Adrenal gland (tissue), 12 donors: ENCODE measurements around the gene VWCE. TPM values are rescaled to one million over a fixed set of nuclear protein-coding genes. Genes with fewer than 3 reads are reported as not detected.
A peak's percentile ranks its signal among the peaks of the same experiment; 100 is the strongest.

Source experiments
- DNase-seq, 7 donors: peaks; one replicate each; pipeline ENCODE4 v3.0.0-alpha.2; 2019 to 2020
- H3K27ac ChIP-seq, 5 donors: fragments of 200-600 bp; sonication (generic) in 4 of 5; 1 replicate in 3 of 5; 2 replicates in 2 of 5; pipeline versions ENCODE4 v1.5.1 to v1.8.0; 2016 to 2020; ENCODE audit warnings: mild to moderate bottlenecking in 1 of 5
- H3K27me3 ChIP-seq: fragments of 200-600 bp; 2 replicates; pipeline ENCODE4 v1.8.0; 2021
- H3K36me3 ChIP-seq, 2 donors: fragments of 200-600 bp; replicated peaks in 1 of 2; 1 replicate in 1 of 2; 2 replicates in 1 of 2; pipeline versions ENCODE4 v1.5.1 to v1.8.0; 2018 to 2022
- H3K4me1 ChIP-seq, 2 donors: fragments of 200-600 bp; replicated peaks in 1 of 2; 1 replicate in 1 of 2; 2 replicates in 1 of 2; pipeline versions ENCODE4 v1.5.1 to v1.8.0; 2018 to 2021
- H3K4me3 ChIP-seq, 4 donors: fragments of 200-600 bp; sonication (generic) in 3 of 4; one replicate each; pipeline ENCODE4 v1.5.1; 2016 to 2018
- H3K9me3 ChIP-seq, 3 donors: fragments of 200-600 bp; sonication (generic) in 1 of 3; replicated peaks in 1 of 3; 1 replicate in 2 of 3; 2 replicates in 1 of 3; pipeline versions ENCODE4 v1.5.1 to v1.8.0; 2016 to 2021
- POLR2A ChIP-seq, 2 donors: fragments of 450-650 bp; IDR thresholded peaks; one replicate each; pipeline ENCODE4 v1.6.1; 2017; ENCODE audit warnings: antibody characterized with exemption in 2 of 2, mild to moderate bottlenecking in 2 of 2, moderate library complexity in 1 of 2
- WGBS, 4 donors: extraction: QIAGEN DNeasy Blood & Tissue Kit in 2 of 4; methylation state at CpG; one replicate each; pipeline versions ENCODE4 v1.1.5 to v1.1.7; 2013 to 2017; 5-methylcytosine and 5-hydroxymethylcytosine counted together
- intact Hi-C, 2 donors: fragments of 100-400 bp; cut with DNase I; formaldehyde crosslinking; loops; one replicate each; pipeline versions ENCODE4 v1.14.1 to v1.15.0; 2022 to 2023
- polyA plus RNA-seq, 3 donors: library from polyadenylated mRNA; stranded (reverse); fragments of 200-250 nt in 2 of 3; fragments of 350-450 nt in 1 of 3; fragmentation: Illumina TruSeq in 1 of 3; extraction: RNeasy Lipid Tissue Mini Kit (QIAGEN cat#74804) in 1 of 3; gene quantifications; one replicate each; pipeline ENCODE4 v1.2.3, GENCODE V29; 2013 to 2014
- total RNA-seq, 9 donors: library from RNA; depleted of rRNA in 4 of 9; stranded (reverse); fragments of >200 nt in 4 of 9; fragments of 120-200 nt in 1 of 9; fragmentation: NEBNext Ultra II Directional in 1 of 9; extraction: Animal tissue kit (Norgen Biotek cat#: 25700) in 1 of 9; gene quantifications; one replicate each; pipeline versions ENCODE4 v1.1.0 to v1.2.4, GENCODE V29; 2013 to 2023
- TF ChIP-seq, protein P1 (sequence below), 6 experiments: fragments of 450-650 bp in 4 of 6; fragments of 200-600 bp in 2 of 6; sonication (generic) in 1 of 6; IDR thresholded peaks; 1 replicate in 5 of 6; 2 replicates in 1 of 6; pipeline versions ENCODE4 v1.5.1 to v1.8.0; 2016 to 2021; ENCODE audit warnings: antibody characterized with exemption in 6 of 6, mild to moderate bottlenecking in 2 of 6, moderate library complexity in 1 of 6
- donor health status: healthy with polysubstance abuse.
- donor health status: Bipolar disorder and iron deficiency.
- donor health status: DM: yes; HTN: yes; CAD: no.
- donor health status: DM: no; HTN: no; CAD: no.
- donor health status: DM: no; HTN: no; CAD: no.
- donor health status: DM: yes; HTN: yes; CAD: no.

The VWCE gene
- total and polyA plus RNA-seq, 12 donors, result 0.55 to 5.8 (median 2.5) TPM

DNA sequence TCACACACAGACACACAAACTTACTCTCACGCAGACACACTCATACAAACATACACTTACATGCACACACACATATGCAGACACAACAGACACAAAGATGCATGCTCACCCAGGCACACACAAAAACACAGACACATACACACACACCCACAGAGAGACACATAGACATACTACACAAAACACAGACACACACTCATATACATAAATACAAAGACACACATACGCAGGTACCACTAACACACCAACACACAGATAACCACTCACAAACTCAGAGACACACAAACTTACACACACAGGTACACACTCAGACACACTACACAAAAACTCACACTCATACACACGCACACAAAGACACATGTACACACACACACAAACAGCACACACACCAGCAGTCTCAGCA lies 22.4 kb downstream of the VWCE start:
- DNase-seq, result no peak
- Histone ChIP-seq H3K36me3 (no peaks in the 10 kb centered on the region), H3K27me3 (no peaks in the 10 kb centered on the region), H3K4me3 (no peak overlapping the region), H3K27ac (no peak overlapping the region), H3K9me3 (no peaks in the 10 kb centered on the region), H3K4me1 (no peaks in the 10 kb centered on the region)
- TF ChIP-seq, protein P1, sequence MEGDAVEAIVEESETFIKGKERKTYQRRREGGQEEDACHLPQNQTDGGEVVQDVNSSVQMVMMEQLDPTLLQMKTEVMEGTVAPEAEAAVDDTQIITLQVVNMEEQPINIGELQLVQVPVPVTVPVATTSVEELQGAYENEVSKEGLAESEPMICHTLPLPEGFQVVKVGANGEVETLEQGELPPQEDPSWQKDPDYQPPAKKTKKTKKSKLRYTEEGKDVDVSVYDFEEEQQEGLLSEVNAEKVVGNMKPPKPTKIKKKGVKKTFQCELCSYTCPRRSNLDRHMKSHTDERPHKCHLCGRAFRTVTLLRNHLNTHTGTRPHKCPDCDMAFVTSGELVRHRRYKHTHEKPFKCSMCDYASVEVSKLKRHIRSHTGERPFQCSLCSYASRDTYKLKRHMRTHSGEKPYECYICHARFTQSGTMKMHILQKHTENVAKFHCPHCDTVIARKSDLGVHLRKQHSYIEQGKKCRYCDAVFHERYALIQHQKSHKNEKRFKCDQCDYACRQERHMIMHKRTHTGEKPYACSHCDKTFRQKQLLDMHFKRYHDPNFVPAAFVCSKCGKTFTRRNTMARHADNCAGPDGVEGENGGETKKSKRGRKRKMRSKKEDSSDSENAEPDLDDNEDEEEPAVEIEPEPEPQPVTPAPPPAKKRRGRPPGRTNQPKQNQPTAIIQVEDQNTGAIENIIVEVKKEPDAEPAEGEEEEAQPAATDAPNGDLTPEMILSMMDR (IDR thresholded peaks at IDR 0.05), result no peak
- no peak for TF ChIP-seq POLR2A (IDR thresholded peaks at IDR 0.05)
- 95 to 98% (median 96%) methylated on average over 2 to 3 of the region's 3 CpGs for WGBS, 4 donors
- intact Hi-C loops, result no loop called here

DNA sequence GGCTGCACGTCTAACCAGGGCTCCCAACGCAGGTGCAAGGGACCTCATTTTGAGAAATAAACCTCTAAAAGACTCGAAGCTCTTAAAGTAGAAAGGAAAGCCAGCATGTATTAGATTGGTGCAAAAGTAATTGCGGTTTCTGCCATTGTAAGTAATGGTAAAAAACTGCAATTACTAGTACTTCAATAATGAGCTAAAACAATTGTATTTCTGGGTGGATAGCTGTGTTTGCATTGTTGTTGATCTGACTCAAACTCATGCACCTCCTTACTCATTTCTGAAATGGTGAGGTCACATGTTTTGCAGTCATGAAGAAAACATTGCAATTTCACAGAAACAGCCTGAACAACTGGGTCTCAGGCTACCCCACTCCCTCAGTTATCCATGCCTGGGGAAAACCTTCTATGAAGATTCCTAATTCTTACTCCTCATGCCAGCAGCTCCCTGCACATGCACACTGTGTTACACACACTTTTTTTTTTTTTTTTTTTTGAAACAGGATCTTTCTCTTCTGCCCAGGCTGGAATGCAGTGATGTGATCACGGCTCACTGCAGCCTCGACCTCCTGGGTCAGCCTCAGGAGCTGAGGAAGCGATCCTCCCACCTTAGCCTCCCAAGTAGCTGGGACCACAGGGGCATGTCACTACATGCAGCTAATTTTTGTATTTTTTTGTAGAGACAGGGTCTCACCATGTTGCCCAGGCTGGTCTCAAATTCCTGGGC lies 24.6 kb downstream of the VWCE start:
- Histone ChIP-seq H3K4me3 (no peak overlapping the region), H3K36me3 (no peaks in the 10 kb centered on the region), H3K4me1 (no peaks in the 10 kb centered on the region), H3K27ac (no peak overlapping the region), H3K27me3 (no peaks in the 10 kb centered on the region), H3K9me3 (no peaks in the 10 kb centered on the region)
- no peak for DNase-seq
- 89 to 95% (median 92%) methylated on average over 6 to 7 of the region's 7 CpGs for WGBS, 4 donors
- intact Hi-C loops, result no loop called here
- TF ChIP-seq, protein P1 (IDR thresholded peaks at IDR 0.05), result no peak
- no peak for TF ChIP-seq POLR2A (IDR thresholded peaks at IDR 0.05)

DNA sequence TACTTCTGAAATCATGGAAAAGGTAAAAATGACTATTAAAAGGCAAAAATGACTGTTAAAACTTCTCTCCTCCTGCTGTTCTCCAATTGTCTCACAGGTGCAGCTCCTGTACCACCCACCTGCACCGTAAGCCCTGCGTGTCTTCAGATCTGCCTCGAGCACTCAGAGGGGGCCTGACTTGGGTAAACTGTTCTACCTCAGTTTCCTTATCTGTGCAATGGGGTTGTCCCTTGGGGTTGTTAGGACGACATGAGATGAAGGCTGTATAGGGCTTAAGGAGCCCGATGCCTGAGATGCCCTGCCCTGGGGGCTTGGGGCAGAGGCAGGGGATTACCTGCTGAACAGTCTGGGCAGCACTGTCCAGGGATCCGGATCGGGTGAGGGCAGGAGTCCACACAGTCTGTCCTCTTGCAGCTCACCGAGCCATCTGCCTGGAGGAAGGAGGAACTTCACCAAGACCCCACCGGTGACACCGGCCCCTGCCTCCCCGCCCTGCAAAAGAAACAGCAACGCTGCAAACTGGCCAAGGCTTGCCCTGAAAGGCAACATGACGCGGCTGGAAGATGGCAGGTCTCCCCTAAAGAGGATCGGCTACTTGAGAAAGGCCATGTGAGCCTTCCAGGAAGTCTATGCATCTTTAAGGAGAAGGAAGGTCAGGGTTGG lies 26.4 kb downstream of the VWCE start:
- DNase-seq, result no peak
- Histone ChIP-seq H3K27ac (no peak overlapping the region), H3K4me3 (no peak overlapping the region), H3K27me3 (no peaks in the 10 kb centered on the region), H3K9me3 (no peaks in the 10 kb centered on the region), H3K36me3 (no peaks in the 10 kb centered on the region), H3K4me1 (no peaks in the 10 kb centered on the region)
- intact Hi-C loops, result no loop called here
- WGBS, 4 donors, result 93 to 99% (median 93%) methylated on average over 6 to 15 of the region's 15 CpGs
- TF ChIP-seq, protein P1 (IDR thresholded peaks at IDR 0.05), result no peak
- no peak for TF ChIP-seq POLR2A (IDR thresholded peaks at IDR 0.05)

DNA sequence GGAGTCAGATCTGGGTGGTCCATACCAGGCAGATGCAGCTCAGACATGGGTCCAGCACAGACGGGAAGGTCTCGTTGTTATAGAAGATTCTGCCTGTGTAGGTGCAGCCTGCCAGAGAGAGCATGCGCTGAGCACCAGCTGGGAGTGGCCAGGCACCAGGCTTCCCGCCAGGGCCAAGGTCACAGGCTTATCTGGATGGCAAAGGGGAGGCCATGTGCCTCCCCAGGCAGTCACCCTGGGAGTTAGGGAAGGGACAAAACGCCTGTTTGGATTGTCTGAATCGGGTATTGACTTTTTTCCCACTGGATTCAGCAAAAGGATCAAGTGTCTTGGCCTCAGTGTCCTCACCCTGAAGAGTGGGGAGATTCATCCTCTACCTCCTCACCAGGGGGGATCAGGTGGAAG lies 27.7 kb downstream of the VWCE start:
- Histone ChIP-seq H3K9me3 (no peaks in the 10 kb centered on the region), H3K4me1 (no peaks in the 10 kb centered on the region), H3K27me3 (no peaks in the 10 kb centered on the region), H3K4me3 (no peak overlapping the region), H3K27ac (peak overlapping the region in 2 of 5 donors; percentile 6 to 47), H3K36me3 (no peaks in the 10 kb centered on the region)
- 0 to 42% (median 31%) methylated on average over 2 to 6 of the region's 6 CpGs for WGBS, 4 donors
- TF ChIP-seq, protein P1 (IDR thresholded peaks at IDR 0.05), result no peak
- no peak for TF ChIP-seq POLR2A (IDR thresholded peaks at IDR 0.05)
- peak; percentile 67 to 88 (median 85) for DNase-seq
- intact Hi-C loops, result no loop called here
